Neural crest cell (in vitro differentiated cells): ENCODE measurements around the gene DIDO1. TPM values are rescaled to one million over a fixed set of nuclear protein-coding genes. Genes with fewer than 3 reads are reported as not detected.
A peak's percentile ranks its signal among the peaks of the same experiment; 100 is the strongest.

Source experiments
- DNase-seq: peaks from one replicate; pipeline ENCODE4 v3.0.0; 2021; ENCODE audit warnings: low read depth, mixed read lengths, low spot score
- H3K27ac Mint-ChIP-seq: one replicate; pipeline ENCODE4 v1.8.0; 2021; ENCODE audit warnings: mild to moderate bottlenecking, mixed read lengths; ENCODE audit not compliant: unreplicated experiment
- H3K27me3 Mint-ChIP-seq: 2 replicates; pipeline ENCODE4 v1.8.0; 2021; ENCODE audit warnings: low read depth, mild to moderate bottlenecking, mixed read lengths
- H3K36me3 Mint-ChIP-seq: 2 replicates; pipeline ENCODE4 v1.8.0; 2021; ENCODE audit warnings: low read depth, mild to moderate bottlenecking, mixed read lengths
- H3K4me1 Mint-ChIP-seq: 2 replicates; pipeline ENCODE4 v1.8.0; 2021; ENCODE audit warnings: mixed read lengths
- H3K4me3 Mint-ChIP-seq: one replicate; pipeline ENCODE4 v1.8.0; 2021; ENCODE audit warnings: mild to moderate bottlenecking, mixed read lengths
- H3K9me3 Mint-ChIP-seq: 2 replicates; pipeline ENCODE4 v1.8.0; 2021; ENCODE audit warnings: mixed read lengths
- CTCF ChIP-seq: fragments of 200-600 bp; sonication (generic); conservative IDR thresholded peaks from 2 replicates; pipeline ENCODE4 v1.5.0; 2021; ENCODE audit warnings: antibody characterized with exemption, mild to moderate bottlenecking
- total RNA-seq: library from RNA; stranded (reverse); gene quantifications from 2 replicates; pipeline ENCODE4 v1.2.1, GENCODE V29; 2021

Gene DIDO1
- total RNA-seq, 1 donor from 2014 or later: 72.0 TPM

DNA sequence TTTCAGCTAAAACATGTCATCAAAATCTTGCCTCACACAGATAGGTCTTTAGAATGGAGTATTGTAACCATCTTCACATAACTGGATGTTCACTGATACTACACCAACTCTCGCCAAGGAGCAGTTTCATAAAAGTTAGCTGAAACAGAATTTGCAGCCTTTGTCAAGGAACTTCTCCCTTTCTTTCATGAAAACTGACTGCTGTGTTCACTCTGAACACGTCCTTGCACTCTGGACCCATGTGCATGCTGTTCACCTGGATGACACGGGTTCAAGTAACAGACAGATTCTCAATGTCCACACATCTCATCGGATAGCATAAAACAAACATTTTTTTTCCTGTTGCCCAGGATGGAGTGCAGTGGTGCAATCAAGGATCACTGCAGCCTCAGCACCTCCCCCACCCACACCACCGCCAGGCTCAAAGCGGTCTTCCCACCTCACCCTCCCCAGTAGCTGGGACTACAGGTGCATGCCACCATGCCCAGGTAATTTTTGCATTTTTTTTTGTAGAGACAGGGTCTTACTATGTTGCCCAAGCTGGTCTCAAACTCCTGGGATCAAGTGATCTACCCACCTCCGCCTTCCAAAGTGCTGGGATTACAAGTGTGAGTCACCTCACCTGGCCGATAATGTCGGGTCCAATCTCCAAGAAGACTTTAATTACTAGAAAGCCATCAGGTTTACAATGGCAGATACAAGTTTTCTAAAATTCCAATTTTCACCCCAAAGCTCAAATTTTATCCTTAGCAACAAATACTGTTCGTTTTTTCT lies 9.4 kb downstream of the DIDO1 start:
- Mint-ChIP-seq H3K4me1 (peaks cover 69% of the 10 kb centered on the region), H3K4me3 (peak overlapping the region; percentile 4), H3K9me3 (no peaks in the 10 kb centered on the region), H3K36me3 (no peaks in the 10 kb centered on the region), H3K27me3 (no peaks in the 10 kb centered on the region), H3K27ac (peak overlapping the region; percentile 15)
- TF ChIP-seq CTCF: no peak
- no peak for DNase-seq

DNA sequence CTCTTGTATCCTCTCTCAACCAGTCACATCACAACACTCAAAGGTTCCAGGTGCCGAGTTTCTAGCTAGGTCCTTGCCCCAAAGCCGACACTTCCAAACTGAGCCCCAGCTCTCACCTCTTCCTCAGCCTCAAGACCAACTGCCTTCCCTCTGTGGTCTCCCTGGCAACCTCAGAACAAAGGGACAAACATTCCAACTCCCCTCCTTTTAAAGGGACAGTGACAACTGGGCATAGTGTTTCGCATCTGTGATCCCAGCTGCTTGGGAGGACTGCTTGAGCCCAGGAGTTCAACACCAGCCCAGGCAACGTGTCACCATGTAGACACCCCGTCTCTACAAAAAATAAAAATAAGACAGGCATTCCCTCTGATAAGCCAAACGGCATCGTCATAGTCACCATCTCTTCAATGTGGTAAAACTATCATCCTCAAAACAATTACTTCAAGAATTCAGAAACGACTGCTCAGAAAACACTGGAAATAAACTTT lies 11.3 kb downstream of the DIDO1 start:
- H3K27me3 Mint-ChIP-seq: no peaks in the 10 kb centered on the region
- peaks cover 58% of the 10 kb centered on the region for H3K4me1 Mint-ChIP-seq
- H3K36me3 Mint-ChIP-seq: peaks cover 9% of the 10 kb centered on the region
- H3K4me3 Mint-ChIP-seq: peak overlapping the region; percentile 10
- DNase-seq: peak; percentile 60
- no peaks in the 10 kb centered on the region for H3K9me3 Mint-ChIP-seq
- peak overlapping the region; percentile 98 for H3K27ac Mint-ChIP-seq
- TF ChIP-seq CTCF: no peak

- no peak for TF ChIP-seq CTCF
- Mint-ChIP-seq H3K4me1 (peaks cover 52% of the 10 kb centered on the region), H3K27me3 (no peaks in the 10 kb centered on the region), H3K27ac (no peak overlapping the region), H3K9me3 (no peaks in the 10 kb centered on the region), H3K4me3 (no peak overlapping the region), H3K36me3 (peaks cover 13% of the 10 kb centered on the region)
- no peak for DNase-seq
Observed at GRCh38 chr20:62914436-62914835, 11.9 kb downstream of the DIDO1 start.

DNA sequence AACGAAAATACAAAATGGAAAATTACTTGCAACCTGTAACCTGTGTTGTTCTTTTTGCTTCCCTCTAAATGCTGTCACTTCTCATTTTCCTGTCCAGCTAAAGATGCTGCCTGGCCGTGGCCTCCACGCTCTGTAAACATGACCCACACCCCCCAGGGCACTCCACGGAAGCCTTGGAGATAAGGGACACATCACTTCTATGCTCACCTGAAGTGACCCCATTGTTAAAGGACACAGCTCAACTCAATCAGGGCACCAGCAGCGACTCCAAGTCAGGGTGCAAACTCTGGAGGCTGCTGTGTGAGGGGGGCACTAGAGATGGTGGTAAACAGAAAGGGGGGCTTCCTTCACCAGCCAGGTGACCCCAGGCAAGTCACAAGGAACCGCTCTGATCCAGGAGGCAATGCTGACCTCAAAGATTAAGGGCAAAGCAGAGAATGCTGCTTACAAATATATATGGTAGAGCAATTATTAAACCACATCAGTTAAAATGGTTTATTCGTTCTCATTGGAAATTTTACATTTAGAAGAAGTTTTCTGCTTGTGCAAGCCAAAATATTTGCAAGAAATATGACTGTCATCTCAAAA lies 13.2 kb downstream of the DIDO1 start:
- DNase-seq: no peak
- peak overlapping the region; percentile 93 for H3K27ac Mint-ChIP-seq
- H3K36me3 Mint-ChIP-seq: peaks cover 13% of the 10 kb centered on the region
- peaks cover 39% of the 10 kb centered on the region for H3K4me1 Mint-ChIP-seq
- H3K9me3 Mint-ChIP-seq: no peaks in the 10 kb centered on the region
- H3K4me3 Mint-ChIP-seq: no peak overlapping the region
- H3K27me3 Mint-ChIP-seq: no peaks in the 10 kb centered on the region
- TF ChIP-seq CTCF: no peak

GRCh38 chr20:62911701-62912280 lies 14.5 kb downstream of the DIDO1 start:
- peaks cover 26% of the 10 kb centered on the region for H3K4me1 Mint-ChIP-seq
- no peak overlapping the region for H3K27ac Mint-ChIP-seq

More at GRCh38 chr20:62911701-62912280, 14.5 kb downstream of the DIDO1 start:
- TF ChIP-seq CTCF: no peak
- Mint-ChIP-seq H3K36me3 (peaks cover 16% of the 10 kb centered on the region), H3K27me3 (no peaks in the 10 kb centered on the region), H3K9me3 (no peaks in the 10 kb centered on the region), H3K4me3 (no peak overlapping the region)
- no peak for DNase-seq
